SK-N-SH treated with all-trans-retinoic acid at 6 μM for 48 hours (cell line): ENCODE measurements around the gene BAIAP2L1.

Source experiments
- ATAC-seq: fragments of 200-7000 bp; cut with Tn5 transposase; 3 replicates; pipeline ENCODE4 v1.9.1; 2020; ENCODE audit warnings: mild to moderate bottlenecking, moderate library complexity
- ARNTL ChIP-seq: fragments of 450-650 bp; formaldehyde crosslinking; IDR thresholded peaks from 2 replicates; pipeline ENCODE4 v1.5.0; 2020; ENCODE audit warnings: low read depth, mild to moderate bottlenecking, moderate library complexity, borderline replicate concordance
- BACH2 ChIP-seq: fragments of 250-450 bp; sonication (Bioruptor Pico); IDR thresholded peaks from 2 replicates; pipeline ENCODE4 v1.9.0; 2021; ENCODE audit warnings: mild to moderate bottlenecking, borderline replicate concordance
- CSDC2 ChIP-seq: fragments of 250-450 bp; sonication (Bioruptor Pico); IDR thresholded peaks from 2 replicates; pipeline ENCODE4 v1.5.0; 2020; ENCODE audit warnings: mild to moderate bottlenecking, moderate library complexity
- ESRRG ChIP-seq: fragments of 250-450 bp; sonication (Bioruptor Pico); IDR thresholded peaks from 2 replicates; pipeline ENCODE4 v1.6.1; 2021; ENCODE audit warnings: mild to moderate bottlenecking
- GLIS3 ChIP-seq: fragments of 250-450 bp; sonication (Bioruptor Pico); IDR thresholded peaks from 2 replicates; pipeline ENCODE4 v1.5.0; 2020; ENCODE audit warnings: mild to moderate bottlenecking, moderate library complexity
- ISL1 ChIP-seq: fragments of 250-450 bp; sonication (Bioruptor Pico); IDR thresholded peaks from 2 replicates; pipeline ENCODE4 v2.1.2; 2022; ENCODE audit warnings: mild to moderate bottlenecking, moderate library complexity
- OSR1 ChIP-seq: fragments of 250-450 bp; sonication (Bioruptor Pico); IDR thresholded peaks from 2 replicates; pipeline ENCODE4 v1.8.0; 2022; ENCODE audit warnings: moderate library complexity, mild to moderate bottlenecking, inconsistent platforms
- PPARA ChIP-seq: fragments of 250-450 bp; sonication (Bioruptor Pico); IDR thresholded peaks from 2 replicates; pipeline ENCODE4 v1.5.0; 2020; ENCODE audit warnings: mild to moderate bottlenecking, borderline replicate concordance
- RARB ChIP-seq: fragments of 250-450 bp; sonication (Bioruptor Pico); IDR thresholded peaks from 2 replicates; pipeline ENCODE4 v1.8.0; 2021; ENCODE audit warnings: mild to moderate bottlenecking, moderate library complexity
- SNAI2 ChIP-seq: fragments of 250-450 bp; sonication (Bioruptor Pico); IDR thresholded peaks from 2 replicates; pipeline ENCODE4 v1.5.0; 2020; ENCODE audit warnings: mild to moderate bottlenecking, moderate library complexity
- TCF4 ChIP-seq: fragments of 250-450 bp; sonication (Bioruptor Pico); IDR thresholded peaks from 2 replicates; pipeline ENCODE4 v1.8.0; 2021; ENCODE audit warnings: mild to moderate bottlenecking, moderate library complexity, borderline replicate concordance
- TOX ChIP-seq: fragments of 250-450 bp; sonication (Bioruptor Pico); IDR thresholded peaks from 2 replicates; pipeline ENCODE4 v1.8.0; 2021; ENCODE audit warnings: mild to moderate bottlenecking, moderate library complexity, borderline replicate concordance
- ZFP3 ChIP-seq: fragments of 250-450 bp; sonication (Bioruptor Pico); IDR thresholded peaks from 2 replicates; pipeline ENCODE4 v1.5.0; 2020; ENCODE audit warnings: mild to moderate bottlenecking, moderate library complexity
- ZNF565 ChIP-seq: fragments of 450-650 bp; formaldehyde crosslinking; conservative IDR thresholded peaks from 2 replicates; pipeline ENCODE4 v1.5.0; 2020; ENCODE audit warnings: low read depth, mild to moderate bottlenecking, moderate library complexity
- ZNF8 ChIP-seq: fragments of 450-650 bp; formaldehyde crosslinking; IDR thresholded peaks from 2 replicates; pipeline ENCODE4 v1.5.0; 2020; ENCODE audit warnings: mild to moderate bottlenecking, moderate library complexity
- TF ChIP-seq, protein P1 (sequence below): fragments of 250-450 bp; sonication (Bioruptor Pico); IDR thresholded peaks from 2 replicates; pipeline ENCODE4 v1.8.0; 2020; ENCODE audit warnings: mild to moderate bottlenecking, moderate library complexity, borderline replicate concordance
- TF ChIP-seq, protein P2 (sequence below): fragments of 250-450 bp; sonication (Bioruptor Pico); IDR thresholded peaks from 2 replicates; pipeline ENCODE4 v1.5.1; 2020; ENCODE audit warnings: low read depth, mild to moderate bottlenecking, moderate library complexity
- TF ChIP-seq, protein P3 (sequence below): fragments of 250-450 bp; sonication (Bioruptor Pico); IDR thresholded peaks from 2 replicates; pipeline ENCODE4 v1.5.1; 2021; ENCODE audit warnings: mild to moderate bottlenecking, moderate library complexity
- TF ChIP-seq, protein P4 (sequence below): fragments of 250-450 bp; sonication (Bioruptor Pico); IDR thresholded peaks from 2 replicates; pipeline ENCODE4 v1.8.0; 2021; ENCODE audit warnings: low read depth, mild to moderate bottlenecking, moderate library complexity, borderline replicate concordance
- TF ChIP-seq, protein P5 (sequence below): fragments of 250-450 bp; sonication (Bioruptor Pico); IDR thresholded peaks from 2 replicates; pipeline ENCODE4 v1.5.0; 2020; ENCODE audit warnings: mild to moderate bottlenecking, moderate library complexity

BAIAP2L1 gene

DNA sequence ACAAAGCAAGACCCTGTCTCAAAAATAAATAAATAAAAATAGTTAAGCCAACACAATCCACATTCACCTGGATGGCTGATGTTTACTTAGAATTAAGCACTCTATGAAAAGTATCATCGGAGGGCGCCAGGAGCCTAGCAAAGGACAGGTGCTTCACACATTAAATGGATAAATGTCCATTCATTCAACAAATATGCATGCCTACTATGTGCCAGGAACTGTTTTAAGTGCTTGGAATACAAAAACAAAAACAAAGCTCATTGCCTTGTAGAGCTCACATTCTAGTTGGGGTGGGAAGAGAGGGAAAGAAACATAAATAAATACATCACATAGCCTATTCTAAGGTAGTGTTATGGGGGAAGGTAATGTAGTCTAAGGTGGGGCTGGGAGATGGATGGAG, 4.1 kb downstream of the BAIAP2L1 start (continued):
- TF ChIP-seq, protein P1, sequence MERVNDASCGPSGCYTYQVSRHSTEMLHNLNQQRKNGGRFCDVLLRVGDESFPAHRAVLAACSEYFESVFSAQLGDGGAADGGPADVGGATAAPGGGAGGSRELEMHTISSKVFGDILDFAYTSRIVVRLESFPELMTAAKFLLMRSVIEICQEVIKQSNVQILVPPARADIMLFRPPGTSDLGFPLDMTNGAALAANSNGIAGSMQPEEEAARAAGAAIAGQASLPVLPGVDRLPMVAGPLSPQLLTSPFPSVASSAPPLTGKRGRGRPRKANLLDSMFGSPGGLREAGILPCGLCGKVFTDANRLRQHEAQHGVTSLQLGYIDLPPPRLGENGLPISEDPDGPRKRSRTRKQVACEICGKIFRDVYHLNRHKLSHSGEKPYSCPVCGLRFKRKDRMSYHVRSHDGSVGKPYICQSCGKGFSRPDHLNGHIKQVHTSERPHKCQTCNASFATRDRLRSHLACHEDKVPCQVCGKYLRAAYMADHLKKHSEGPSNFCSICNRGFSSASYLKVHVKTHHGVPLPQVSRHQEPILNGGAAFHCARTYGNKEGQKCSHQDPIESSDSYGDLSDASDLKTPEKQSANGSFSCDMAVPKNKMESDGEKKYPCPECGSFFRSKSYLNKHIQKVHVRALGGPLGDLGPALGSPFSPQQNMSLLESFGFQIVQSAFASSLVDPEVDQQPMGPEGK (CRISPR knock-in tag), result no peak
- TF ChIP-seq TCF4 (CRISPR knock-in tag) (no peak), GLIS3 (CRISPR knock-in tag) (no peak), ZFP3 (no peak), OSR1 (CRISPR knock-in tag) (no peak), SNAI2 (CRISPR knock-in tag) (no peak), ARNTL (CRISPR knock-in tag) (no peak), CSDC2 (CRISPR knock-in tag) (no peak), ISL1 (CRISPR knock-in tag) (no peak)
- TF ChIP-seq, protein P2, sequence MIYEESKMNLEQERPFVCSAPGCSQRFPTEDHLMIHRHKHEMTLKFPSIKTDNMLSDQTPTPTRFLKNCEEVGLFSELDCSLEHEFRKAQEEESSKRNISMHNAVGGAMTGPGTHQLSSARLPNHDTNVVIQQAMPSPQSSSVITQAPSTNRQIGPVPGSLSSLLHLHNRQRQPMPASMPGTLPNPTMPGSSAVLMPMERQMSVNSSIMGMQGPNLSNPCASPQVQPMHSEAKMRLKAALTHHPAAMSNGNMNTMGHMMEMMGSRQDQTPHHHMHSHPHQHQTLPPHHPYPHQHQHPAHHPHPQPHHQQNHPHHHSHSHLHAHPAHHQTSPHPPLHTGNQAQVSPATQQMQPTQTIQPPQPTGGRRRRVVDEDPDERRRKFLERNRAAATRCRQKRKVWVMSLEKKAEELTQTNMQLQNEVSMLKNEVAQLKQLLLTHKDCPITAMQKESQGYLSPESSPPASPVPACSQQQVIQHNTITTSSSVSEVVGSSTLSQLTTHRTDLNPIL (CRISPR knock-in tag), result no peak

DNA sequence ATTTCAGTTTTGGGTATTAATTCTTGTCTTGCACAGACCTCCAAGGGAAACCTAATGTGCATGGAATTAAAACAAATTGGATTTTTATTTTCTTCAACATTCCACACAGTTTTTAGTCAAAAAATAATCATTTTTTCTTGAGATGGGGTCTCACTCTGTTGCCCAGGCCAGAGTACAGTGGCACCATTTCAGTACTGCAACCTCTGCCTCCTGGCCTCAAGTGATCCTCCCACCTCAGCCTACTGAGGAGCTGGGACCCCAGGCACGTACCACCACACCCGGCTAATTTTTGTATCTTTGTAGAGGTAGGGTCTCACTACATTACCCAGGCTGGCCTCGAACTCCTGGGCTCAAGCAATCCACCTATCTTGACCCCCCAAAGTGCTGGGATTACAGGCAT, 4.9 kb downstream of the BAIAP2L1 start:
- ATAC-seq, result no peak
- no peak for TF ChIP-seq ZNF8 (CRISPR knock-in tag)
- TF ChIP-seq ISL1 (CRISPR knock-in tag), result no peak
- no peak for TF ChIP-seq GLIS3 (CRISPR knock-in tag)
- TF ChIP-seq, protein P2 (CRISPR knock-in tag), result no peak
- no peak for TF ChIP-seq ARNTL (CRISPR knock-in tag)

DNA sequence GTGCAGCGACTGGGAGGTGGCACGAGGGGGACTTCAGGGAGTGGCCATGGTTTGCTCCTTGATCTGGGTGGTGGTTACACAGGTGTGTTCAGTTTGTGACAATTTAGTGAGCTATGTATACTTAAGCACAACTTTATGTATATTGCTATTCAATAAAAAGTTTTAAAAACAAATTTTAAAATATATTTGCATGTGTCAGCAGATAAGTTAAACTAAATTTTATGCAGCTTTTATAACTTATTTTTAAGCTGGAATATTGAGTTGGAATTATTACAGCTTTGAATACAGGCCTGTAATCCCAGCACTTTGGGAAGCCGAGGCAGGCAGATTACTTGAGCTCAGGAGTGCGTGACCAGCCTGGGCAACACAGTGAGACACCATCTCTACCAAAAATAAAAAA, 5.4 kb downstream of the BAIAP2L1 start:
- TF ChIP-seq GLIS3 (CRISPR knock-in tag) (no peak), TOX (CRISPR knock-in tag) (no peak), RARB (CRISPR knock-in tag) (no peak), ESRRG (CRISPR knock-in tag) (no peak), OSR1 (CRISPR knock-in tag) (no peak), ZFP3 (no peak), PPARA (no peak), TCF4 (CRISPR knock-in tag) (no peak), BACH2 (CRISPR knock-in tag) (no peak), SNAI2 (CRISPR knock-in tag) (no peak), CSDC2 (CRISPR knock-in tag) (no peak), ARNTL (CRISPR knock-in tag) (no peak), ZNF565 (CRISPR knock-in tag) (no peak), ISL1 (CRISPR knock-in tag) (no peak)
- TF ChIP-seq, protein P1 (CRISPR knock-in tag), result no peak
- TF ChIP-seq, protein P3, sequence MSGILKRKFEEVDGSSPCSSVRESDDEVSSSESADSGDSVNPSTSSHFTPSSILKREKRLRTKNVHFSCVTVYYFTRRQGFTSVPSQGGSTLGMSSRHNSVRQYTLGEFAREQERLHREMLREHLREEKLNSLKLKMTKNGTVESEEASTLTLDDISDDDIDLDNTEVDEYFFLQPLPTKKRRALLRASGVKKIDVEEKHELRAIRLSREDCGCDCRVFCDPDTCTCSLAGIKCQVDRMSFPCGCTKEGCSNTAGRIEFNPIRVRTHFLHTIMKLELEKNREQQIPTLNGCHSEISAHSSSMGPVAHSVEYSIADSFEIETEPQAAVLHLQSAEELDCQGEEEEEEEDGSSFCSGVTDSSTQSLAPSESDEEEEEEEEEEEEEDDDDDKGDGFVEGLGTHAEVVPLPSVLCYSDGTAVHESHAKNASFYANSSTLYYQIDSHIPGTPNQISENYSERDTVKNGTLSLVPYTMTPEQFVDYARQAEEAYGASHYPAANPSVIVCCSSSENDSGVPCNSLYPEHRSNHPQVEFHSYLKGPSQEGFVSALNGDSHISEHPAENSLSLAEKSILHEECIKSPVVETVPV, result no peak
- TF ChIP-seq, protein P4, sequence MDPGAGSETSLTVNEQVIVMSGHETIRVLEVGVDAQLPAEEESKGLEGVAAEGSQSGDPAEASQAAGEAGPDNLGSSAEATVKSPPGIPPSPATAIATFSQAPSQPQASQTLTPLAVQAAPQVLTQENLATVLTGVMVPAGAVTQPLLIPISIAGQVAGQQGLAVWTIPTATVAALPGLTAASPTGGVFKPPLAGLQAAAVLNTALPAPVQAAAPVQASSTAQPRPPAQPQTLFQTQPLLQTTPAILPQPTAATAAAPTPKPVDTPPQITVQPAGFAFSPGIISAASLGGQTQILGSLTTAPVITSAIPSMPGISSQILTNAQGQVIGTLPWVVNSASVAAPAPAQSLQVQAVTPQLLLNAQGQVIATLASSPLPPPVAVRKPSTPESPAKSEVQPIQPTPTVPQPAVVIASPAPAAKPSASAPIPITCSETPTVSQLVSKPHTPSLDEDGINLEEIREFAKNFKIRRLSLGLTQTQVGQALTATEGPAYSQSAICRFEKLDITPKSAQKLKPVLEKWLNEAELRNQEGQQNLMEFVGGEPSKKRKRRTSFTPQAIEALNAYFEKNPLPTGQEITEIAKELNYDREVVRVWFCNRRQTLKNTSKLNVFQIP (CRISPR knock-in tag), result no peak
- TF ChIP-seq, protein P5, sequence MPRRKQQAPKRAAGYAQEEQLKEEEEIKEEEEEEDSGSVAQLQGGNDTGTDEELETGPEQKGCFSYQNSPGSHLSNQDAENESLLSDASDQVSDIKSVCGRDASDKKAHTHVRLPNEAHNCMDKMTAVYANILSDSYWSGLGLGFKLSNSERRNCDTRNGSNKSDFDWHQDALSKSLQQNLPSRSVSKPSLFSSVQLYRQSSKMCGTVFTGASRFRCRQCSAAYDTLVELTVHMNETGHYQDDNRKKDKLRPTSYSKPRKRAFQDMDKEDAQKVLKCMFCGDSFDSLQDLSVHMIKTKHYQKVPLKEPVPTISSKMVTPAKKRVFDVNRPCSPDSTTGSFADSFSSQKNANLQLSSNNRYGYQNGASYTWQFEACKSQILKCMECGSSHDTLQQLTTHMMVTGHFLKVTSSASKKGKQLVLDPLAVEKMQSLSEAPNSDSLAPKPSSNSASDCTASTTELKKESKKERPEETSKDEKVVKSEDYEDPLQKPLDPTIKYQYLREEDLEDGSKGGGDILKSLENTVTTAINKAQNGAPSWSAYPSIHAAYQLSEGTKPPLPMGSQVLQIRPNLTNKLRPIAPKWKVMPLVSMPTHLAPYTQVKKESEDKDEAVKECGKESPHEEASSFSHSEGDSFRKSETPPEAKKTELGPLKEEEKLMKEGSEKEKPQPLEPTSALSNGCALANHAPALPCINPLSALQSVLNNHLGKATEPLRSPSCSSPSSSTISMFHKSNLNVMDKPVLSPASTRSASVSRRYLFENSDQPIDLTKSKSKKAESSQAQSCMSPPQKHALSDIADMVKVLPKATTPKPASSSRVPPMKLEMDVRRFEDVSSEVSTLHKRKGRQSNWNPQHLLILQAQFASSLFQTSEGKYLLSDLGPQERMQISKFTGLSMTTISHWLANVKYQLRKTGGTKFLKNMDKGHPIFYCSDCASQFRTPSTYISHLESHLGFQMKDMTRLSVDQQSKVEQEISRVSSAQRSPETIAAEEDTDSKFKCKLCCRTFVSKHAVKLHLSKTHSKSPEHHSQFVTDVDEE (CRISPR knock-in tag), result no peak
- TF ChIP-seq, protein P2 (CRISPR knock-in tag), result no peak
- ATAC-seq, result no peak
